ENCODE measurements around the gene ST3GAL4.

Gene ST3GAL4

GRCh38 chr11:126409620-126409985, 54.1 kb downstream of the ST3GAL4 start:
- no peak for DNase-seq

- no peak for DNase-seq
These were observed 55.2 kb downstream of the ST3GAL4 start for GRCh38 chr11:126410649-126411048.

- no peak for DNase-seq
These were observed 56.5 kb downstream of the ST3GAL4 start for GRCh38 chr11:126411971-126412381.

GRCh38 chr11:126413426-126413825, 57.9 kb downstream of the ST3GAL4 start:
- no peak for DNase-seq

GRCh38 chr11:126413843-126414405, 58.4 kb downstream of the ST3GAL4 start:
- DNase-seq, result no peak

- no peak for DNase-seq
These were observed 59.1 kb downstream of the ST3GAL4 start for GRCh38 chr11:126414615-126415014.

- DNase-seq, result no peak
These were observed 59.6 kb downstream of the ST3GAL4 start for GRCh38 chr11:126415128-126415527.

GRCh38 chr11:126415669-126416420, 60.4 kb downstream of the ST3GAL4 start:
- no peak for DNase-seq

- peak; percentile 52 for DNase-seq
These were observed 61.1 kb downstream of the ST3GAL4 start for GRCh38 chr11:126416542-126417090.

GRCh38 chr11:126417091-126417862, 61.8 kb downstream of the ST3GAL4 start:
- DNase-seq, result no peak

- no peak for DNase-seq
These were observed 63.4 kb downstream of the ST3GAL4 start for GRCh38 chr11:126418887-126419286.

- DNase-seq, result no peak
These were observed 64.6 kb downstream of the ST3GAL4 start for GRCh38 chr11:126419801-126420697.

GRCh38 chr11:126420698-126421256, 65.3 kb downstream of the ST3GAL4 start:
- no peak for DNase-seq

GRCh38 chr11:126421271-126421671, 65.8 kb downstream of the ST3GAL4 start:
- DNase-seq, result no peak

GRCh38 chr11:126422446-126422845, 67.0 kb downstream of the ST3GAL4 start:
- DNase-seq, result no peak

- DNase-seq, result no peak
These were observed 67.7 kb downstream of the ST3GAL4 start for GRCh38 chr11:126423154-126423553.

GRCh38 chr11:126423743-126424142, 68.3 kb downstream of the ST3GAL4 start:
- no peak for DNase-seq

GRCh38 chr11:126424471-126425039, 69.1 kb downstream of the ST3GAL4 start:
- no peak for DNase-seq

- no peak for DNase-seq
These were observed 70.6 kb downstream of the ST3GAL4 start for GRCh38 chr11:126426106-126426505.

GRCh38 chr11:126426820-126427749, 71.6 kb downstream of the ST3GAL4 start:
- DNase-seq, result no peak

Data from activated effector memory CD4-positive, alpha-beta T cell treated with Interleukin-2 at 50 U/mL for 16 hours (primary cell).